HUDEP-2 (cell line): Measurements from ENCODE around the gene FAM43A.

Experiments
- DNase-seq, 76 experiments: peaks; one replicate each; lab custom pipeline; 2025; ENCODE audit not compliant: unreplicated experiment in 76 of 76; lab: John Stamatoyannopoulos, UW

FAM43A gene

GRCh38 chr3:194705227-194705626 lies 19.5 kb downstream of the FAM43A start:
- no peak for DNase-seq

- no peak for DNase-seq
Observed at GRCh38 chr3:194705761-194706160, 20.1 kb downstream of the FAM43A start.

GRCh38 chr3:194707147-194707540 lies 21.5 kb downstream of the FAM43A start:
- no peak for DNase-seq

GRCh38 chr3:194711286-194711685 lies 25.6 kb downstream of the FAM43A start:
- no peak for DNase-seq

GRCh38 chr3:194711913-194712312 lies 26.2 kb downstream of the FAM43A start:
- no peak for DNase-seq

GRCh38 chr3:194713299-194714136 lies 27.8 kb downstream of the FAM43A start:
- no peak for DNase-seq

GRCh38 chr3:194714137-194714455 lies 28.4 kb downstream of the FAM43A start:
- no peak for DNase-seq

- DNase-seq = no peak
Observed at GRCh38 chr3:194714564-194714963, 28.9 kb downstream of the FAM43A start.

GRCh38 chr3:194715022-194715800 lies 29.5 kb downstream of the FAM43A start:
- no peak for DNase-seq

- DNase-seq = no peak
Observed at GRCh38 chr3:194718079-194718478, 32.4 kb downstream of the FAM43A start.

- DNase-seq = no peak
Observed at GRCh38 chr3:194720048-194720447, 34.4 kb downstream of the FAM43A start.

- DNase-seq = no peak
Observed at GRCh38 chr3:194723846-194724618, 38.3 kb downstream of the FAM43A start.

GRCh38 chr3:194725346-194725745 lies 39.7 kb downstream of the FAM43A start:
- no peak for DNase-seq

- no peak for DNase-seq
Observed at GRCh38 chr3:194727435-194728128, 41.9 kb downstream of the FAM43A start.

GRCh38 chr3:194728986-194729385 lies 43.3 kb downstream of the FAM43A start:
- DNase-seq = no peak

- no peak for DNase-seq
Observed at GRCh38 chr3:194730365-194730764, 44.7 kb downstream of the FAM43A start.

- no peak for DNase-seq
Observed at GRCh38 chr3:194731506-194732073, 45.9 kb downstream of the FAM43A start.

- no peak for DNase-seq
Observed at GRCh38 chr3:194732617-194733016, 46.9 kb downstream of the FAM43A start.

GRCh38 chr3:194736277-194736895 lies 50.7 kb downstream of the FAM43A start:
- DNase-seq = no peak
